NCI-H146 treated with DMSO at 0.1 percent for 48 hours (cell line): ENCODE results near the gene ADGRD1.
"Not testable (repeated sequence)": the region's sequence is repeated elsewhere in the genome, so short reads cannot be mapped to it uniquely, and the experiment has no call there.

Source experiments
- DNase-seq: peaks from one replicate; lab custom pipeline; 2025; ENCODE audit not compliant: unreplicated experiment; lab: John Stamatoyannopoulos, UW

ADGRD1 gene

DNA sequence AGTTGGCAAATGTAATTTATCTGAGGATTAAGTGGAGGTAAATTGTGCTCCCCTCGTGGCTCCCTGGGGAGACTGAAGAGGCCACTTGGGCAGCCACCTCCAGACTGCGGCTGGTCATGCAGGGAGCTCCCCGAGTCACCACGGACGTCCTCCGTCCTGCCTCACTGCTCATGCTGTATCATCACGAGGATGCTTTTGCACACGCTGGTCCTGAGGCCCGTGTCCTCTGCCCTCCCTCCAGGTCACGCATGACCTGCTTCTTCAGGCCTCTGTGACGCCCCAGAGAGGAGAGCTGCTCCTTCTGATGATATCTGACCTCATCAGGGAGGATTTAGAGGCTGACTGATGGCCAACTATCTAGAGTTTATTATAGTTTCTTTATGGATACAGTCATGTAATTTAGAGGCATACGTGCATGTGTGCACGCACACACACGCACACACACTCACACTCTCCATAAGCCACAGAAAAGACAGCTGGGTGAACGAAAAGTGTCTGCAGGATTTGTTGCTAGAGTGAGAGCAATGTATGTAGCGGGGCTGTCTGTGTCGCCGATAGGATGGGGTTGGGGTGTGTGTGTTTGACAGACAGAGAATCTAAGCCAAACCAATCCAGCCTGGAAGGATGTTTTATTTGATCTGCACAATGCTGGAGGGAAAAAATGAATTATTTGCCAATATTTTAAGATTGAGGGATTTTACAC lies 160.0 kb downstream of the ADGRD1 start:
- no peak for DNase-seq

DNA sequence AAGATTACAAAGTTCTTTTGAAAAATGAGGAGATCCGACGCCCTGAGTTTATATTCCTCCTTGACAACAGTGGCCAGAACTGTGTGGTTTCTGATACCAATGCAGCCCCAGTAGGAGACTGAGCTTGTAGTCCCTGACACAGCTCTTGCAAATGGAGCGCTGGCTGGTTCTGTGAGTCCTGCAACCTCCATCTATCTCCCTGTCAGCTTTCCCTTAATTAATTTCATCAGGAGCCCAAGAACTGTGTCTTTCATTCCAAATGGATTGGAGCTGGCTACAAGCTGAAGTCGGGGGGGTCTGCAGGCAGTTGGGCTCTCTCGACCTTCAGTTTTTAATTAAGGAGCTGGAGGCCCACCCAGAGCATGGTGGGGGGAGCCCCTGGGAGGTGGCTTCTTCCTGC lies 160.6 kb downstream of the ADGRD1 start:
- DNase-seq = no peak

DNA sequence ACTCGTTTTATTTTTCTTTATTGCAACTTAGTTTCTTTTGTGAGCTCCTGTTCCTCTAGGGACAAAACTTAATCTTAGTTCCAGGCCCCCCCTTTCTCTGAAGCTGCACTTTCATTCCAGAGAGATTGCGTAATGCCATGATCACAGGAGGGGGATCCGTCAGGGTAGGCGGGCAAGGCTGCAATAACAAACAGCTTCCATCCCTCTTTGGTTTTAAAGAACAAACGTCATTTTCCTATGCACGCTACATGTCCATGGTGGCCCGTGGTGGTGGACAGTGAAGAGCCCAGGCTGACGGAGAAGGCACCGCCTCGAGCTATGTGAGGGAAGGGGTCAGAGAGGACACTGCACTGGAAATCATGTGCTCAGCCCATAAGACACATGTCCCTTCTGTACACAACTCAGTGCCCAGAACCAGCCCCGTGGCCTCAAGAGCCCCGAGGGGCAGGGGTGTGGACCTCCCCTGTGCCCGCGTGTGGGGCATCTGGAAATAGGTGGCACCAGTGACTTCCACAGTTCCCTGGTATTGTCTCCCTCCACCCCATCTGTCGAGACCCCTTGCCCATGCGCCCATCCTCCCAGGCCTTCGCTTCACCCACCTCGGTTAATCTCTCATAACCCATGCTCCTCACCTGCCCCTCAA lies 161.4 kb downstream of the ADGRD1 start:
- no peak for DNase-seq

DNA sequence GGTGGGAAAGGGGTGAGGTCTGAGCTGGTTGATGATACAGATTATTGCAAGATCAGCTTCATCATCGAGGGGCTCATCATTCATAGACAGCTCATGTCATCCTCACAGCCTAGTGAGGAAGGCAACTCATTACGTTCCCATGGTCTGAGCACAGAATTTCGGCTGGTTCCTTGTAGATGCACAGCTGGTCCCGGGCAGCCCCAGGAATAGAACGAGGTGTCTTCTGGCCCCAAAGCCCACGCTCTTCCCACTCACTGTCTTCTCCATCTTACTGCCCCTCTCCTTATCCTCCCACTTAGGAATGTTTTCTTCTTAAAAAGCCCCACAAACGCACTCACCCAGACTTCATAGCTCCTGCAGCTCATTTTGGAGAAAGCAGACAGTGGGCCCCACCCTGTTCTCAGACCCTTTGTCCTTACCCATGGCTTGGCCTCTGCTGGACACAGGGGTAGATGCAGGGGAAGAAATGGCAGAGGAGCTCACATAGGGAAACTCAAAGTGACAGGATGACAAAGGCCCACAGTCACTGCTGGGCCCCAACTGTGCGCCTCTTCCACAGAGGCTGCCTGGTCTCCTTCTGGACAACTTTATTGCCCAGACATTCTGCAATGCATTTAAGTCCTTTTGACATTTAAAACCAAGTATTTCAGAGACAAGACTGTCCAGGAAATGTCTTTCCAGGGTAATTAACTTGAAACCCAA lies 162.2 kb downstream of the ADGRD1 start:
- no peak for DNase-seq

DNA sequence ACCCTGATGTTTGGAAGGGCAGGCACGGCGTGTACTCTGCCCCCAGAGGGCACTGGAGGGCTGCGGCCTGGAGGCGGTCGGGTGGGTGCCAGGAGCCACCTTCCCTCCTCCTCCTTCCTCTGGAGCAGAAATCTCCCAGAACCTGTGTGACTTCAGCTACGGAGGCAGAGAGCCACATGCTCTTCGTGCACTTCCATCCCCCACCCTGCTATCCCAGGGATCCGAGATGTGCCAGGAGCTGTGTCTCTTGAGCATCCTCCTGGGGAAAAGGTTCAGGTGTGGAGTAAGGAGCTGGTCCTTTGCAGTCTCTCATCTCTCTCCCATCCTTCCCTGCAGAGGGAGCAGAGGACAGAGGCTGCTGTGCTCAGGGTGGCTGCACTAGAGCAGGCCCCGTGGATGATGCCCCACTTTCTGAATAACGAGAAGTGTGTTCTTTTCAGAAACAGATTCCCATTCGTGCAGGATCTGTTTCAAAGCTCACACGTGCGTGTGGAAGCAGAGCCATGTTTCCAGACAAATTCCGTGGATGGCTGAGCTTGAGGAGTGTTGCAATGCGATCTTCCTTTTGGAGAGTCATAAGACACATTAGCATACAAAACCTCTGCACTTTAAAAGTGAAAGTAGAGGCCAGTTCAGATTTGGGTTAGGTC lies 162.9 kb downstream of the ADGRD1 start:
- DNase-seq = no peak

DNA sequence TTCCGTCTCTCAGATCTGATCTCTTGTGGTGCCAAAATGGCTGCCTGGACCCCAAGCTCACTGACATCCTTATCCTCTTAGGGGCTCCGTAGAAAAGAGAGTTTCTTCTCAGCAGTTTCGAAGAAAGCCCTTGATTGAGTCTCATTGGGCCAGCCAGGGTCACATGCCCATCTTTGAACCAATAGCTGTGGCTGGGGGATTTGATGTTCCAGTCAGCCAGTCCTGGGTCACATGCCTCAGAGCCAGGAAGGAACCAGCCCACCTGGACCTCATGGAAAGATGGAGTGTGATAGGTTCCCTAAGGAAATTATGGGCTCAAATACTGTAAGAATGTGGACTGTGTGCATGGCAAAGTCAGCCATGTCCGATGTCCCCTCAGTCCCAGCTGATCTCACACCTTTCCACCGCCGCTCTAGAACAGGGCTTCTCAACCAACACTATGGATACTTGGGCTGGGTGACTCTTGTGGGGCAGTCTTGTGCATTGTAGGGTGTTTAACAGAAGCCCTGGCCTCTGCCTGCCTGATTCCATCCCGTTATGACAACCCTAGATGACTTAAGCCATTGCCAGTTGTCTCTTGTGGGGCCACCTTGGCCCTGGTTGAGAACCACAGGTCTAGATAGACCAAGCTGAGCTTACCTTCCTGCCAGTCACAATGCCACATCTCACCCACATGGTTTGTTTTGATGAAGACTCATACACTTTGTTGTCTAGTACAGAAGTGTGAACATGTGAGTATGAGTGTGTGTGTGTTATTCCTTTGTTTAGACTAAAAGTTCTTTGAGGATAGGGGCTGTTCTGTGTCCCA lies 163.9 kb downstream of the ADGRD1 start:
- DNase-seq = no peak

DNA sequence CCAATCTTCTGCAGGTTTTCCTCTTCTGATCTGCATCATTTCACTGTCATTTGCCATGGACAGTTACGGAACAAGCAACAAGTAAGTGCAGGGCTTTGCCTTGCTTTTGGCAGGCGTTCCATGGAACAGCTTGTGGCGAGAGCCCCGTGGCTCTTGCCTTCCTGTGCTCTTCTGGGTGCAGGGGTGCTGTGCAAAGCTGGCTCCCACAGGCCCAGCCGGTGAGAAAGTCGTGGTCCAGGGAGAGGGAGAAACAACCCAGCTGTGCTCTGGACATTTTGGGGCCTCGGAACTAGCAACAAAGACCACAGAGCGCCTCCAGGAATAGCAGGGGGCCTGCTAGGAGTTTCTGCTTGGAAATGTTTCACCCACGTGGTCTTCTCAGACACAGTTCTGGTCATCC lies 164.7 kb downstream of the ADGRD1 start:
- DNase-seq = no peak

DNA sequence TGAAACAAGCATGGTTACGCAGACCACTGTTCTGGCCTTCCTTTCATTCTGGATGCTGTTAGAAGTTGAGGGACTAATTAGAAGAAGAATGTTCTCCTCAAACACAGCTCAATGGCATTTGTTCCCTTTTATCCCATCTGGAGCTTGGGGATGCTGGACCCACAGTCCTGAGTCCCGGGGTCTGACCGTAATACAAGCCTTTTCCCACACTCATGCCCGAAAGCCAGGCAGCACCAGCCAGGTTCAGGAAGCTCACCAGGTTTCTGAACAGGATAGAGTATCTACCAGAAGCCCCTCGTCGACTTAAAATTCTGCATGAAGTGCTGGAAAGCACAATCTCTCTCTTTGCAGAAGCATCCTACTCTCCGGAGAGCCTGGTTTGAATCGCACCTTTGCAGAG lies 165.6 kb downstream of the ADGRD1 start:
- not testable (repeated sequence) for DNase-seq

DNA sequence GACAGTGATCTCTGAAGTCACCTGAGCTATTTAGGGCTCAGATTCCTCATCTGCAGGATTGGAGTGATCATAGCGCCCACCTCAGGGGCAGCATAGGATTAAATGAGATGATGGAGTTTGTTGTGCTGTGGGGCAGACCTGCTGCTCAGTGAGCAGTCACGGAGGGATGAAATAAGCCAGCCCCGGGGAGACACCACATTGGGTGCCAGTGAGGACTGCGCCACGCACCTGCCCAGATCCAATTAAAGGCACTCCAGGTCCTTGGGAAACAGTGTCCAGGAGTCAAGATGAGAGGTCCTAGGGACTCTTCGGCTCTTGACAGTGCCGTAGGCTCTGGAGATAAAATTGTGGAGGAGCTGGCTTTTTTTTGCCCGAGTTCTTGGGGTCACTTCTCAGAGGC lies 166.2 kb downstream of the ADGRD1 start:
- DNase-seq = no peak

DNA sequence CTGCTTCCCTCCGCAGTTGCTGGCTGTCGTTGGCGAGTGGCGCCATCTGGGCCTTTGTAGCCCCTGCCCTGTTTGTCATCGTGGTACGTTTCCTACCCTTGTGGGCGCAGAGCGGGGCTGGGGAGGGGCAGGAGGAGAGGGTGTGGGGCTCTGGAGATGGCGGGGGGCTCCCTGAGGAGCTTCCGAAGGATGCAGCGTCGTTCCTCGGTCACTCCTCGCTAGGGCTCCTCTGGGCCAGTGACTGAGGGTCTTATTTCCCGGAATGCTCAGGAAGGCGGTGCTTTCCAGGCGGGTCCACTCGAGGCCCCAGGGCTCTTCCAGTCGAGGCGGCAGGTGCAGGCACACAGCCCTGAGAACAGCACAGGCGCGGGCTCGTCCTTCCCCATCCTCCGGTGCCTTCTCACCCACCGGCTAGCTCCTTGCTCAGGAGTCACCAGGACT lies 167.1 kb downstream of the ADGRD1 start:
- DNase-seq = no peak

DNA sequence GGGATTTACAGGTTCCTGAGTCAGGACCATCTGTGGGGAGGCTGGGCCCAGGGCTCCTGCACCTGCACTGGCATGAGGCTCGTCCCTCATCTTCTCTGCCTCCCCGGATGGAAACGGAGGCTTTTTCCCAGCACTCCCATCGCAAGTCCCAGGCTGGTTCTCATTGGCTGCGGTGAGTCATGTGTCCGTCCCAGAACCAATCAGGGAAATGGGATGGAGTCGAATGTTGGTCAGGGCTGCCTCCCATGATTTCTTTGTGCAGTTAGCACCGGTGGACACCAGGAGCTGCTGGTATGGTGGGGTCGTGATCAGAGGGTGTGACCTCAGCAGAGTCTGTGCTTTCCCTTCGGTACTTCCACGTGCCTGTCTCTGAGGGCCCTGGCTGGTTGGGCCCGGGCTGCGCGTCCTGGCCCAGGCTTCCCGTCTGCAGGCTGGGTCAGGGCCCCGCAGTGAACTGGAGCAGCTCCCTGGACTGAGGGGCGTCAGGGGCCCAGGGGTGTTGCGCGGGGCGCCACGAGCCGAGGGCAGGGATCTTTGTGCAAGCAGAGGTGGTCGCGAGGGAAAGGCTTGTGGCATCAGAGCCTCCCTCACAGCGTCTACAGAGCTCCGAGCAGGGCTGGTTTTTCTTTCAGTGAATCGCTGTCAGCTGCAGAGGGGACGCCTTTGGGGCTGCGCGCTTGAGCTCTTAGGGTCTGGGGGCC lies 168.1 kb downstream of the ADGRD1 start:
- DNase-seq = no peak

DNA sequence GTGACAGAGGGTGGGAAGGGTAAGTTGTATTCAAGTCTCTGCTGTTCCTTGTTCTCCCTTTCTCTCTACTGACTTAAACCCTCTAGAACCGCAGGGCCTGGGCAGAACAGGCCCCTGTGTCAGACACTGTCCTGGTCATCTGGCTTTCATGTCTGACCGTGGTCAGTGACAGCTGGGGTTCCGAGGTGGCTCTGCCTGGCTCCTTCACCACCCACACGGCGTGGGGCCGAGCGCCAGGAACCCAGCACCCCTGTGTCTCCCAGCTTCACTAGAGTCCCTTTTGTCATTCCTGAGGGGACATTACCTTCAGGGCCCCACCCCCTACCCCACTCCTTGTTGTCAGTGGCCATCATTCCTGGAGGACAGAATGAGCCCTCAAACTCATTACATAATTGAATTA lies 168.9 kb downstream of the ADGRD1 start:
- DNase-seq = no peak

DNA sequence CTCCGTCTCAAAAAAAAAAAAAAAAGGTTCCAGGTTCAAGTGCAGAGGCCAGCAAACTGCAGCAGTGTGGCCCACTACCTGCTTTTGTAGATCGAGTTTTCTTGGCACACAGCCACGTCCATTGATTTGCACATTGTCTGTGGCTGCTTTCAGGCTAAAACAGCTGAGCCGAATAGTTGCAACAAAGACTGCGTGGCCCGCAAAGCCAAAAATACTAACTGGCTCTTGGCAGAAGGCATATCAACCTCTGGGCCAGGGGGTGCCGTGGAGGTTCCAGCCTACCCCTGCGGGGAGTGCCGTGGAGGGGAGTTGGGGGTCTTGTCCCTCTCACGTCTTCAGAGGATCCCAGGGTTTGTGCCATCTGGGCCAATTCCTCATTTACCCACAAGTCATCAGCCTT lies 170.1 kb downstream of the ADGRD1 start:
- no peak for DNase-seq

DNA sequence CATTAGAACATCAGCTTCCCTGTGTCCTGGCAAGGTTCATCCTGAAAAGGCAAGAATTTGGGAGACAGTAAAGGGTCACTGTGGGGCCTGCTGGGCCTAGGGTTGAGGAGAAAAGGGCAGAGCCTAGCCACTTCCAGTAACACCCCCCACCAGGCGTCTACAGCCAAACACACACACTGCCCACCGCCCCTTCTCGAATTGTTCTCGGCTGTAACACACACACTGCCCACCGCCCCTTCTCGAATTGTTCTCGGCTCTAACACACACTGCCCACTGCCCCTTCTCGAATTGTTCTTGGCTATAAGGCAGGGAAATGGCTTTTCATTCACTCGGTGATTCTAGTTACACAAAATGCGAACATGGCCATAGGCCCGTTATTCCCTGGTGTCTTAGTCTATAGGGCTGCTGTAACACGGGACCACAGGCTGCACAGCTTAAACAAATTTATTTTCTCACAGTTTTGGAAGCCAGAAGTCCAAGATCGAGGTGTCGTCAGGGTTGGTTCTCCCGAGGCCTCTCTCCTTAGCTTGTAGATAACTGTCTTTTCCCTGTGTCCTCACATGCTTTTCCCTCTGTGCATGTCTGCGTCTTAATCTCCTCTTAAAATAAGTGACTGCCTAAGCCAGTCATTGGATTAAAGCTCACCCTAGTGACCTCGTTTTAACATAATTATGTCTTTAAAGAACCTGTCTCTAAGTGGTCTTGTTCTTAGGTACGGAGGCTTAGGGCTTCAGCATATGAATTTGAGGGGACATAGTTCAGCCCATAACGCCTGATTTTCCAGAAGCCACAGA lies 171.0 kb downstream of the ADGRD1 start:
- no peak for DNase-seq

DNA sequence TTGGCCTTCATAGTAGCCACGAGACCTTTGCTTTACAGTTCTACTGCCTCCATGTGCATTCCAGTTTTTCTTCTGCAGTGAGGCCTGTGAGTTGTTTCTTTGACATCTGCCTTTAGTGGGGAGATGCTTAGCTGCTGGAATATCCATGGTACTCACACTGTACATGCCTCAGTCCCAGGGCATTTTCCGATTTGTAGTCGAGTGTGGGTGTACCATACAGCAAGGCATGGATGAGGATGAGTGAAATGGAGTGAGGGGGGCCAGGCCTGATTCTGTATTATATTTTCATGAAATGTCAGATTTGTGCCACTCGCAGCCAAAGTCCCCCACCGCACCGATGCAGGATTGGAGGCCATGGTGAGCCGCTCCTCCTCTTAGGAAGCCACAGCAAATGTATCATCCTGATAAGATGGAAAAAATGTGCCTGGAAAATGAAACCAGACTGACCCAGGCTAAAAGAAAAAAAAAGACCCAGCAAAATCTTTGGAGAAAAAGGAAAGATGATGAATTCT lies 173.0 kb downstream of the ADGRD1 start:
- DNase-seq = no peak

DNA sequence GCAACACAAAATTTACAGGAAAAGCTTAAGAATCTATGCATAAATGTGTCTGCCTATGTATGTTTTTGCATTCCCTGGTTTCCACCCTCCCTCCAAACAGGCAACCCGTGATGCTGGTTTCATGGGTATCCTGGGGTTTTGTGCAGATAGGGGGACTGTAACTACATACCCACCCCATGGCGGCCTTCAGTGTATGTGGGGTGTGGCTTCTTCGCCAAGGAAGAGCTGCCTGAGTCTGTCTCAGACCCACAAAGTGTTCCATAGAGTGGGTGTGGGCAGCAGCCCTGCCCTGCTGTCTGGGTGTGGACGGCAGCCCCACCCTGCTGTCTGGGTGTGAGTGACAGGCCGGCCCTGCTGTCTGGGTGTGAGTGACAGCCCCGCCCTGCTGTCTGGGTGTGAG lies 174.8 kb downstream of the ADGRD1 start:
- no peak for DNase-seq

DNA sequence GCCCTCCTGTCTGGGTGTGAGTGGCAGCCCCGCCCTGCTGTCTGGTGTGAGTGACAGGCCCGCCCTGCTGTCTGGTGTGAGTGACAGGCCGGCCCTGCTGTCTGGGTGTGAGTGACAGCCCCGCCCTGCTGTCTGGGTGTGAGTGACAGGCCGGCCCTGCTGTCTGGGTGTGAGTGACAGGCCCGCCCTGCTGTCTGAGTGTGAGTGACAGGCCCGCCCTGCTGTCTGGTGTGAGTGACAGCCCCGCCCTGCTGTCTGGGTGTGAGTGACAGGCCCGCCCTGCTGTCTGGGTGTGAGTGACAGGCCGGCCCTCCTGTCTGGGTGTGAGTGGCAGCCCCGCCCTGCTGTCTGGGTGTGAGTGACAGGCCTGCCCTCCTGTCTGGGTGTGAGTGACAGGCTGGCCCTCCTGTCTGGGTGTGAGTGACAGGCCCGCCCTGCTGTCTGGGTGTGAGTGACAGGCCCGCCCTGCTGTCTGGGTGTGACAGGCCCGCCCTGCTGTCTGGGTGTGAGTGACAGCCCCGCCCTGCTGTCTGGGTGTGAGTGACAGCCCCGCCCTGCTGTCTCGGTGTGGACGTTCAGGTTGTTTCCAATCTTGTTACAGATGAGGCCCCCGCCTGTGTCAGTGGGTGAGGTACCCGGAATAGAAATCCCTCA lies 175.4 kb downstream of the ADGRD1 start:
- DNase-seq = not testable (repeated sequence)

DNA sequence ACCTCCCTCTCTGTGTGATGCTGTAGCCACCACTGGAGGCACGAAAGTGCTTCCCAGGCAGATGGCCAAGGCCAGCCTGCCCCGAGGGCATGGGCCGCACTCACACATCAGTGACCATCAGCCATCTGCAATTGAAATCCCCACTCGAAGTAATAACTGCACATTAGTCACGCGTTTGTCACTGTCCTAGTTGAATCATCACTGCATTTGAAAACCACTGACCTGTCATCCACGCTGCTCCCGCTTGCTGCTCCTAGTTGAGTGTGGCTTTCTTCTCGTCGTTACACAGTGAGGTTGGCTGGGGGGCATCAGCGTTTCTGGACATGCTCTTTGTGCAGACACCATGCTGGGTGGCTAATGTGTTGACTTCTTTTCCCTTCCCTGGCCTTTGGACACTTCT lies 176.1 kb downstream of the ADGRD1 start:
- peak; percentile 3 for DNase-seq
